PFSK-1 (cell line): ENCODE results near the gene SPRING1.

Experiments used
- FOXP2 ChIP-seq: optimal IDR thresholded peaks from 2 replicates; pipeline ENCODE3; 2011; ENCODE audit warnings: borderline replicate concordance, control low read depth, inconsistent platforms; ENCODE audit not compliant: insufficient read depth; ENCODE audit errors: extremely low read length, extremely low read depth
- POLR2AphosphoS5 ChIP-seq: IDR thresholded peaks from 2 replicates; pipeline ENCODE4 v1.6.1; 2012; ENCODE audit warnings: low read depth, mild to moderate bottlenecking, control low read depth, low read length, moderate library complexity
- REST ChIP-seq, 2 experiments: IDR thresholded peaks; 2 replicates each; pipeline versions ENCODE4 v1.6.1 to v1.8.0; 2011 to 2012; ENCODE audit warnings: low read depth in 2 of 2, low read length in 2 of 2, control low read depth in 1 of 2, inconsistent platforms in 1 of 2, mild to moderate bottlenecking in 1 of 2, moderate library complexity in 1 of 2; ENCODE audit not compliant: insufficient read depth in 1 of 2
- SIN3A ChIP-seq: IDR thresholded peaks from 2 replicates; pipeline ENCODE4 v1.6.1; 2012; ENCODE audit warnings: mild to moderate bottlenecking, low read length, moderate library complexity, borderline replicate concordance; ENCODE audit not compliant: insufficient read depth
- TAF1 ChIP-seq: IDR thresholded peaks from 2 replicates; pipeline ENCODE4 v1.6.1; 2012; ENCODE audit warnings: low read length, control low read depth, borderline replicate concordance; ENCODE audit not compliant: insufficient read depth

Gene SPRING1

GRCh38 chr12:116779597-116779996, 41.7 kb upstream of the SPRING1 start:
- TF ChIP-seq REST (IDR thresholded peaks at IDR 0.05; ENCODE audit: insufficient read depth in 1 of 2, low read depth in 2 of 2, low read length in 2 of 2) (no peak), FOXP2 (no peak), TAF1 (no peak), SIN3A (no peak), POLR2AphosphoS5 (no peak)

- TF ChIP-seq FOXP2 = no peak
- TF ChIP-seq TAF1 = no peak
- TF ChIP-seq REST (IDR thresholded peaks at IDR 0.05; ENCODE audit: insufficient read depth in 1 of 2, low read depth in 2 of 2, low read length in 2 of 2) = no peak
Measured at GRCh38 chr12:116777245-116777644, 39.4 kb upstream of the SPRING1 start.

GRCh38 chr12:116774020-116774419, 36.2 kb upstream of the SPRING1 start:
- TF ChIP-seq REST (IDR thresholded peaks at IDR 0.05; ENCODE audit: insufficient read depth in 1 of 2, low read depth in 2 of 2, low read length in 2 of 2) = no peak
- TF ChIP-seq POLR2AphosphoS5 = no peak
- TF ChIP-seq SIN3A = no peak
- TF ChIP-seq TAF1 = no peak
- no peak for TF ChIP-seq FOXP2

GRCh38 chr12:116773276-116773731, 35.4 kb upstream of the SPRING1 start:
- TF ChIP-seq REST (IDR thresholded peaks at IDR 0.05; ENCODE audit: insufficient read depth in 1 of 2, low read depth in 2 of 2, low read length in 2 of 2) = no peak
- no peak for TF ChIP-seq TAF1
- no peak for TF ChIP-seq FOXP2
- no peak for TF ChIP-seq SIN3A
- no peak for TF ChIP-seq POLR2AphosphoS5

- TF ChIP-seq REST (IDR thresholded peaks at IDR 0.05; ENCODE audit: insufficient read depth in 1 of 2, low read depth in 2 of 2, low read length in 2 of 2) (no peak), FOXP2 (no peak)
Measured at GRCh38 chr12:116771651-116772050, 33.8 kb upstream of the SPRING1 start.
